Activated gamma-delta T cell (primary cell): ENCODE measurements around the gene NLRP5.
"Not testable (repeated sequence)": the region's sequence is repeated elsewhere in the genome, so short reads cannot be mapped to it uniquely, and the experiment has no call there.

ENCODE experiments used
- DNase-seq: peaks from one replicate; lab custom pipeline; 2025; lab: John Stamatoyannopoulos, UW

Gene NLRP5

DNA sequence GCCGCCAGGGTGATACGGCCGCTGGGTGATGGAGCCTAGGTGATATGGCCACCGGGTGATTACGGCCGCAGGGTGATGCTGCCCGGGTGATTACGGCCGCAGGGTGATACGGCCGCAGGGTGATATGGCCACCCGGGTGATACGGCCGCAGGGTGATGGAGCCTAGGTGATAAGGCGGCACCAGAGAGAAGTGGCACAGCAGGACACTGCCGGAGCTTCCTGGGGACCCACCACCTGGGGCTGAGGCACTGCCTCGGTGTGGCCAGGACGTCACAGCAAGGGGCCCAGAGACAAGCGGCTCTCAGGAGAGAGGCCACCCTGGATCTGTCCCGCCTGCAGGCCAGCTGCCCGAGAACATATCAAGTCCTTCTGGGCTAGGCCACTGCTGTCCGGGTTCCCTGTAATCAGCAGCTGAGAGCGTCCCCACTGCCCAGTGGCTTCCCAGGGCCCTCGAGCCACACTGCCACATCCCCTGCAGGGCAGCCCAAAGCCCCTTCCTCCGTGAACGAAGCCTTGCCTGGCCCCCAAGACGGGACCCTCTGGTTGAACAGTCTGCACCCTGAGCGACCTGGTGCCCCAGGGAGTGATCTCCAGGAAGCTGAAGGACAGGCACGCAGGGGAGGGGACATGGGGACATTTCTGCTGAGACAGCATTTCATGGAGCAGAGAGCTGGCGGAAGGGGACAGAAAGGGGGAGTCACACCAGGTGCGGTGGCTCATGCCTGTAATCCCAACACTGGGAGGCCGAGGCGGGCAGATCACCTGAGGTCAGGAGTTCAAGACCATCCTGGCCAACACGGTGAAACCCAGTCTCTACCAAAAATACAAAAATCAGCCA lies 112.4 kb downstream of the NLRP5 start:
- no peak for DNase-seq

DNA sequence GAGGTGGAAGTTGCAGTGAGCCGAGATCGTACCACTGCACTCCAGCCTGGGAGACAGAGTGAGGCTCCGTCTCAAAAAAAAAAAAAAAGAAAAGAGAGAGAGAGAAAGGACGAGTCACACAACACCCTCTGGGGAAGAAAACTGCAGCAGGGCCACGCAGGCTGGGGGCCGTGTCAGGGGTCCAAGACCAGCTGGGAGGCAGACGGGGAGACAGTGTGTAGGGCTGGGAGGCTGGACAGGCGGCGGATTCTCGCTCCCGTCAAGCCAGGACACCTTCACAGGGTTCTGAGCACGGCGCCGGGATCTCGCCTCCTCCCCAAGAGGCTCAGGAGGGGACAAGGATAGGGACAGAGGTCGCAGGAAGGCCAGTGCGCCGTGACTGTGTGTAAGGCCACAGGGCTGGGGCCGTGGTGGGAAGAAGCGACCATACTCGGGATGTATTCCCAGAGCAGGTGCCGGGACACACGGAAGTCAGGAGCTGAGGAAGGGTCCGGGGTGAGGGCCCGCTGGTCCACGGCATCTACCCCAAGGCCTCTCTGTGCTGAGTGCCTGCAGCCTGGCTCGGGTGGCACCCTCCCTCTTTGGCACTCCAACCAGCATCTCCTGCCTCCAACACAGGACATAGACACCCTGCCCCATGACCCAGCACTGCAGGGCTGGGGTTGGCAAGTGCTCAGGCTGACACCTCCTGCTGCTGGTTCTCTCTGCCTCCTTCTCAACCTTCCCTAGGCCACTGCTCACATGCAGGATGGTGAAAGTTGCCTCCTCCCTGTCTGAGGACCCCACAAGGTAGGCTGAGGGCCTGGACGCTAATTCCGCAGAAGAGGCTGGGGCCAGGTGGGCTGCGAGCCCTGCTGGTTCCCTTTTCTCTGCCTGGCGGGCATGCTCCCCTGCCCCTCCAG lies 113.3 kb downstream of the NLRP5 start:
- no peak for DNase-seq

DNA sequence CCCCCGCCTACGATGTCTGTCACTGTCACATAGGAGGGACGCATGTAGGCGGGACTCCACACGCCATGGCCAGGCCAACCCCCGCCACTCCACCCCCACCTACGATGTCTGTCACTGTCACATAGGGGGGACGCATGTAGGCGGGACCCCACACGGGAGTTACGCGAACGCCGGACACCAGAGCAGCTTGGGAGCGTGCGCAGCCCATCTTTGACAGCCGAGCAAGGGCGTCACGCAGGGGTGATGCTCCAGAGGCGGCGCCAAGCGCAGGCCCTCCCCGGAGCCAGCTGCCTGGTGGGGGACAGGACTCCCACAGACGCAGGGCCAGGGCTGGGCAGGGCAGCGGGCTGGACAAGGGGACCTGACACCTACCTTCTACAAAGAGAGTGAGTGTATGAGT lies 114.5 kb downstream of the NLRP5 start:
- no peak for DNase-seq

DNA sequence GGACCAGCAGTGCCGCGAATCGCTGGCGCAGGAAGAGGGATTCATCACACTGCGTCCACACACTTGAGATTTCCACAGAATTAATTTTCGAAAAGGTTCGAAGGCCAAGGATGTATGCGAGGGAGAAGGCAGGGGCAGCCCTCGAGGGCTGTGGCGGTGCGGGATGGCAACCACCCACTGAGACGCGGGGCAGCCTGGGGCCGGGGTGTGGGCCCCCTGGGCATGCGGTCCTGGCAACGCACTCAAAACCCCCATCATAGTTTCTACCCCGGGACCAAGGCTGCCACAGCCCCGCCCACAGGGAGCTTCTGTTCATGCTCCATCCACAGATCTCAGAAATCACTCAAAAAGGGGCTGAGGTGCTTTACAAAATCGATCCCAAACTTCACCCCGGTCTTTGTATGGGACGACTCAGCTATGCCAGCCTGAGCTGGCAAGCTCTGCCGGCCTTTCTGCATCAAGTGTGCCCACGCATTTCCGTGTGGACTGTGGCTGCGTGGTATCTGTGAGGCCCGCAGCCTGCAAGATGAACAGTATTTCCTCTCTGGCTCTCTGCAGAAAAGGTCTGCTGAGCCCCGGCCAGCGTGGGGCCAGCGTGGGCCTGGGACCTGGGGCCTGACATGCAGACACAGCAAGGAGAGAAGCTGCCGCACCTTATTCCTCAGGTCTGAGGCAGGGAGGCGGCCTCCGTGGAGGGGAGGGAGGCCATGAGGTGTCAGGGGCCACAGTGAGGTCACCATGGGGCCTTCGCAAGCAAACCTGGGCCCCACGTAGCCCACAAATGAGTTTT lies 115.4 kb downstream of the NLRP5 start:
- DNase-seq, result no peak

DNA sequence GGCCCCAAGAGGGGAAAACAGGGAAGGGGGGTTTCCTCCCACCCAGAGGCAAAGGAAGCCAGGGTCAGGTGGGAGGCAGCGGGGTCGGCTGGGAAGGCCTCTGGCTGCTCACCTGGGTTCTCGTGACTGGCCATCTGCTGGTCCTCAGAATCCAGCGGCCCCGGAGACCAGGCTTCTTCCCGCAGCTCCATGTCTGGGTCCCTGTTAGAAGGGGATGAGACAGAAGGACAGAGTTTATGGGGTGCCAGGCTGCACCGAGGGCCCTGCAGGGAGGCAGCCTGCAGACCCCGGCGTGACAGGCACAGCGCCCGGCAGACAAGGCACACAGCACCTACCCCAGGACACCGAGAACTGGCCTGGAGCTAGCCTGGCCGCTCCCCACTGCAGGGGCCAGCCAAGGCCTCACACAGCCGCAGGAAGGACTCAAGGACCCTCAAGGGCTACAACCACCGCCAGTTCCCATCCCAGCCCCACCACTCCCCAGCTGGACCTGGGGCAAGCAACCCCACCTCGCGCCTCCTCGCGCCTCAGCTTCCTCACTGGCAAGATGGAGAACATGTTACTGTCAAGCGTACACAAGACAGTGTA lies 116.5 kb downstream of the NLRP5 start:
- no peak for DNase-seq

DNA sequence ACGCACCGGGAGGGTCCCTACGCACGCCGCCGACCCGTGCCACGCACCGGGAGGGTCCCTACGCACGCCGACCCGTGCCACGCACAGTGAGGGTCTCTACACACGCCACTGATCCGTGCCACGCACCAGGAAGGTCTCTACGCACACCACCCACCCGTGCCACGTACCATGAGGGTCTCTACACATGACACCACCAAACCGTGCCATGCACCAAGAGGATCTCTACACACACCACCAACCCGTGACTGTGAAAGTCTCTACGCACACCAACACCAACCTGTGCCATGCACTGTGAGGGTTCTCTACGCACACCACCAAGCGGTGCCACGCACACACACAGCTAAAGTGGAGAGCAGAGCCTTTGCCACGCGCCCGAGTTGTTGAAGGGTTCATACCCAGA lies 117.8 kb downstream of the NLRP5 start:
- no peak for DNase-seq

DNA sequence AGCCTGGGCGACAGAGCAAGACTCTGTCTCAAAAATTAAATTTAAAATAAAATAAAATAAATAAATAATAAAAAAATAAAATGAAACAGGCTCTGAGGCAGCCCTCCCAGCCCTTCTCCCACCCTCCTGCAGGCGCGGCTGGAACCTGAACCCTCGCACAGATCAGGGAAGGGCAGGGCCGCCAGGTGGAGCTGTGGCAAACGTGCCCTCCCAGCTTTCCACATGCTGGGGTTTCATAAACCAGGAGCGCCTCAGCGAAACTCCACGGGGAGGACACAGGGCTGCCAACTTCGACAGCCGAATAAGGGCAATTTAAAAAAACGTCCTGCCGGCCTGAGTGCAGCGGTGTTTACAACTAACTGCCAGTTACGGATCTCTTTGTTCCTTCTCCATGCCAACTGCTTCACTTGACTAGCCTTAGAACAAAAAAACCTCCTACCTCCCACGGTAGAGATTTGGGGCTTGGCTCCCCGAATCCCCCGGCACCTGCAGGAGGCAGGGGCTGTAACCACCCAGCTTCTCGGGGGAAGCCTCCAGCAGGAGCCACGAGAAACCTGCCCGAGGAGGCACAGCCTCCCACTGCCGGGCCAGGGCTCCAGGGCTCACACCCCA lies 118.6 kb downstream of the NLRP5 start:
- no peak for DNase-seq

DNA sequence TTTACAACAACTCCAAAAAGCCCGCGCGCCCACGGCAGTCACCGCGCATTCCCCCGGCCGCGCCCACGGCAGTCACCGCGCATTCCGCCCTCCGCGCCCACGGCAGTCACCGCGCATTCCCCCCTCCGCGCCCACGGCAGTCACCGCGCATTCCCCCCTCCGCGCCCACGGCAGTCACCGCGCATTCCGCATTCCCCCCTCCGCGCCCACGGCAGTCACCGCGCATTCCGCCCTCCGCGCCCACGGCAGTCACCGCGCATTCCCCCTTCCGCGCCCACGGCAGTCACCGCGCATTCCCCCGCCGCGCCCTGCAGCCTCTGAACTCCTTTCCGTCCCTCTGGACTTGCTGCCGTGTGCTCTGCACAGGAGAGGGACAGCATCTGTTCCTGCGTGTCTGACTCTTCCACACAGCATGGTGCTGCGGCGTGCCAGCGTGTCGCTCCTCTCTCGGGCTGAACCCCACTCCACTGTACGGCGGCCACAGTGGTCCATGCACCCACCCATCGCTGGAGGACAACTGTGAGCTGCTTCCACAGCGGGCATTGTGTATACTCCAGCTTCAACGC lies 119.3 kb downstream of the NLRP5 start:
- not testable (repeated sequence) for DNase-seq

DNA sequence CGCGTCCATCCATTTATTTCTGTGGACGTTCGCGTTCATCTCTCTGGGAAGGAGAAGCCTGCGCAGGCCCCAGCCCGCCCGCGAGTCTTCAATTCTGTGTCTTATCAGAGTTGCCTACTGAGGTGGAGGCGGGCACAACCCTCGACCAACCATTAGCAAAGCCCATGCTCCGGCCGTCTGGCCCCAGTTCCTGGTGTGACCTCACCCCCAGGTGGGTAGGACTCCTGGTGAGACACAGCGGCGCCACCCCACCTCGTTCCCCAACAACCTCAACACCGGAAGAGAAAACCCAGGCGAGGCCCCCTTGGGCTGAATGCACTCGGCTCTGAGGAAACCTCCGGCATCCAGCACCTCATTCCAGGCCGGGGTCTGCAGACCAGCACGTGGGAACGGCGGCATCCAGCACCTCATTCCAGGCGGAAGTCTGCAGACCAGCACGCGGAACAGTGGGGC lies 119.8 kb downstream of the NLRP5 start:
- no peak for DNase-seq

DNA sequence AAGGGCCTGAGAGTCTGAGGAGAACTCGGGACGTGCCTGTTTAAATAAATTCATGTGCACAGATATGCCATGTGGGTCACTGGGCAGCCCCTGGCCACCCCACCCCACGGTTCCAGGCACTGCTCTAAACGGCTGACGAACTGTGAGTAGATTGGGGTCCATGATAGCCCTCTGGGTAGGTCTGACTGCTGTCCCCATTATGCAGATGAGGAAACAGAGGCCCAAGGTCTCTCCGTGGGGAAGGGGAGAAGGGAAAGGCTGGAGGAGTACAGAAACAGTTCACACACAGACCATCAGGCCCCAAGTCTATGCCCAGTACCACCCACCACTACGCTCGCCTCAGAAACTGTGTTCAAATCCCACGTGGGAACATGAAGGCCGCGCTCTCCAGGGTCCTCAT lies 120.4 kb downstream of the NLRP5 start:
- no peak for DNase-seq

DNA sequence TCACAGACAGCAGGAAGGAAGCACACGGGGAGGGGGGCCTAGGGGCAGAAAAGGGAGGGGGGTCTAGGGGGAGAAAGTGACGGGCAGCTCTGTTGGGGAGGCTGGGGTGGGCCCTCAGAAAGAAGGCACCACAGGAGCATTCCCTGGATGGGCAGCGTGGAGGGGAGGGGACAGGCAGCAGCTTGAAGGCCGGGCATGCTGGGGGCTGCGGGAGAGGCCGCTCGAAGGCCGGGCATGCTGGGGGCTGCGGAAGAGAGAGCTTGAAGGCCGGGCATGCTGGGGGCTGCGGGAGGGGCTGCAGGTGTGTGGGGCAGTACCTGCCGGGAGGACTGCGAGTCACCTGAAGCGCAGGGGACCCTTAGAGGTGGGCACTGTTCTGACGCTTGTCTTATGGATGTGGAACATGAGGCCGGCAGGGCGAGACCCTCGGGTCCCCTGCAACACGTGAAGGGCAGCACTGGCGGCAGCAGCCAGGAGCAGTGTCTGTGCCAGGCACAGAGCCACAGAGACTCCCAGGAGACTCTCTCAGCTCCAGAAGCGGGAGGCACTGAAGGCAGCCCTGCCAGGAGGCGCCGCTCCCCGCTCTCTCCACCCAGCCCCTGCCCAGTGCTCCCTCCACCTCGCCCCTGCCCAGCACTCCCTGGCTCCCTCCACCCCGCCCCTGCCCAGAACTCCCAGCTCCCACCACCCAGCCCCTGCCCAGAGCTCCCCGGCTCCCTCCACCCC lies 121.2 kb downstream of the NLRP5 start:
- DNase-seq, result no peak

DNA sequence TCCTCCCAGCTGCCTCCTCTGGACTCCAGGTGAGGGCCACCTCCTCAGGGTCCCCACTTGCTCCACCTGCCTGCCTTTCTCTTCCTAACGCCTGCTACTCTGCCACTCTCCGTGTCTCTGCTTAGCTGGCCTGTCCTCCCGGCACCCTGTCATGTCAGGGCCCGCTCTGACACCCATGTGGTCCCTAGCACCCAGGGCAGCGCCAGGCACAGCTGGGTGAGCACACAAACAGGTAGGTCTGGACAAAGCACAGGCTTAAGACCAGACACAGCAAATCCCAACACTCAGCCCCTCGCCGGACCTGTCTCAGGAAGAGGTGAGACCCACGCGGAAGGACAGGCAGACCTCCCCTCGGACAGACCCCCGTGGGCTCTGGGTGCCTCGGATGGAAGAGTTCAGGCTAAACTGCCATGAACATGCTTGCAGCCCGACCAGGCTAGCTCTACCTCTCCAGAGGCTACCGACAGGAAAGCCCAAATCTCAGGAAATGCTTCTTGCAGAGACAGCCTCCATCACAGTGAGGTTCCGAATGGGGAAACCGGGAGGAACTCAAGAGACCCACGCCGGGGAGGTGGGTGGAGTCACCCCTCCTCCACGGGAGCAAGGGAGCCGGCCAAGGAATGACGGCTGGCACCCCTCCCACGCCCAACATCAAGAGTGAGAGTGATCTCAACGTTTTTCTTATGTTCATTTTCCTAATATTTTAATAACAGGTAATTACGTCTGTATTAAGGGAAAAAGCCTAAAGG lies 122.0 kb downstream of the NLRP5 start:
- no peak for DNase-seq

DNA sequence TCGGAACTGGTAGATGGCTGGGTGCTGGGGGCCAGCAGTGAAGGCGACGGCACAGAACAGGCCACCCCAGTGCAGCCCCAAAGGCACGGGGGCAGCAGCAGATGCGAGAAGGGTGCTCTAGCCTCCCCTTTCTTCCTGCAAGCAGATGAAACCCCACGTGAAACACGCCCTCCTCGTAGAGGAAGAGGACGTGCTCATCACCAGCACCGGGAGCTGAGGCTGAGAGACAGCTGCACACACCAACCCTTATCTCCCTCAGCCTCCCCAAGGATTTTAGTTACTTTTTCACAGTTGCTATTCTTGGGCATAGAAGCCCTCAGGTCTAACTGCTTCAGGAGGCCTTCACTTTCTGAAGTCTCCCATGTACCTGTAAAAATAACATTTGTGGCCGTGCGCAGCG lies 122.7 kb downstream of the NLRP5 start:
- DNase-seq, result no peak

DNA sequence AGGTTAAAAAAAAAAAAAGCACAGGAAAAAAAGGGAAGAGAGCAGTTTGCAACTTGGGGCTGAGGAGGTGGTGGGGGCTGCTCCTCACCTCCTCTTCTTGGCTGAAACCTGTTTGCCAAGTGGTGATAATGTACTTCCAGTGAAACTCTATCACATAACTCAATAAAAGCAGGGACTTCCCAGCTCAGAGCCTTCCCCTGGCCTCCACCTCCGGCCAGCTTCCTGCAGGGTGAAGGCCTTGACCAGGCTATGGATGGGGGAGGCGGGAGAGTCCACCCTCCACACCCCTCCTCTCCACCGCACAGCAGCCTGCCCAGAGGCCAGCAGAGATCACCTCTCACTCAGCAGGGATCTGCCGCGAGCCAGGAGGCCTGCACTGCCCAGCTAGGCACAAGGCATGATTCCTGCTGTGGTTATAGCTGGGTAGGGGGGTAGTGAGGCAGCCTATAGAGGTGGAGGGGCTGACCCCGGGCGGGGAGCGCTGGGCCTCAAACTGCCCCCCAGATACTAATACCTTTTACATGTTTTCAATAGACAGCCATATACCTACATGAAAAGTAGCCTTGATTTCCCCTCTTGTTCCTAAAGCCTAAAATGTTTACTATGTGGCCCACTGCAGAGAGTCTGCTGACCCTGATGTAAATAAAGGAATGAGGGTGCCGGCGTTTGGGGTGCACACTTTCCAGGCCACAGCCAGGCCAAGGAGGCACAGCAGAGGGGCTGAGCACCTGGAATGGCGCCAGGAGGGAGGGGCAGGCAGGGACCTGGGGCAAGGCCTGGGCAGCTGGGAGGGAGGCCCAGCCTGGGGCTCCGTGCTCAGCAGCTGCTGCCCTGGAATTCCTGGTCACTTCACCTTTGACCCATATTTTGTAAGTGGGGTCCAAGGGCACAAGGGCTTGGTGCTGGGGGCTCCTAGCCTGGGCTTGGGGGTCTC lies 124.2 kb downstream of the NLRP5 start:
- no peak for DNase-seq
